Kidney glomerular epithelial cell (primary cell): ENCODE measurements around the gene SFXN5.
"Not testable (repeated sequence)": the region's sequence is repeated elsewhere in the genome, so short reads cannot be mapped to it uniquely, and the experiment has no call there.

Source experiments
- DNase-seq: peaks from one replicate; lab custom pipeline; 2025; lab: John Stamatoyannopoulos, UW

SFXN5 gene, protein sequence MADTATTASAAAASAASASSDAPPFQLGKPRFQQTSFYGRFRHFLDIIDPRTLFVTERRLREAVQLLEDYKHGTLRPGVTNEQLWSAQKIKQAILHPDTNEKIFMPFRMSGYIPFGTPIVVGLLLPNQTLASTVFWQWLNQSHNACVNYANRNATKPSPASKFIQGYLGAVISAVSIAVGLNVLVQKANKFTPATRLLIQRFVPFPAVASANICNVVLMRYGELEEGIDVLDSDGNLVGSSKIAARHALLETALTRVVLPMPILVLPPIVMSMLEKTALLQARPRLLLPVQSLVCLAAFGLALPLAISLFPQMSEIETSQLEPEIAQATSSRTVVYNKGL

DNA sequence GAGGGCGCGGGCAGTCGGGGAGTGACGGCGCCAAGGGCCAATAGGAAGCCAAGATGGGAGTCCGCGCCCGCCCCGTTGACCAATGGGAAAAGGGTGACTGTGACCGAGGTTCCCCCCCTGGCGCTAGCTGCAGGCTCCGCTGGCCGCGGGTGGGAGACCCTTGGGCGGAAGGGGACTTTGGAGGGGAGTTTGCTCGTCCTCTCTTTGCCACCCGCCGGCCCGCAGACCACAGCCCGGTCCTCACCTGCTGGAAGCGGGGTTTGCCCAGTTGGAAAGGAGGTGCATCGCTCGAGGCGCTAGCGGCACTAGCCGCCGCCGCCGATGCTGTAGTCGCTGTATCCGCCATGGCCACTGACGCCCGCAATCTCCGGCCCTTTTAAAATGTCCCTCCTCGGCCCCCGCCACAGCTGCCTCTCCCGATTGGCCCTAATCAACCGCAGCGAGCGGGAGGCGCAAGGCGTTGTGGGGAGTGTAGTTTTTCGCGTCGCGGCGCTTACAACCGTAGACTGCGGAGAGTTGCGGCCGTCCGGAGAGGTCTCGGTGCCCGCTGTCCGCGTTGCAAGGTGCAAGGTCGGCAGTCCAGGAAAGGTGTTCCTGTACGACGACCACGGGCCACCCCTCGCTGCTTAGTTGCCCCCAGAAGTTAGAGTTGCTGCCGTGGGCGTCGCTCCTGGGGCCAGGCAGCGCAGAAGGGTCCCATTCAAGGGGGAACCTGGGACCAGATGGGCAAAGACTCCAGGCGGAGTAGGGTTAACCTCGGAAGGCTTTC is at the start of gene SFXN5:
TSS of gene SFXN5 (minus strand) at position 353 of the 769 bp plus-strand sequence. CDS start at position 346, 7 bp downstream.
- peak; percentile 89 for DNase-seq

DNA sequence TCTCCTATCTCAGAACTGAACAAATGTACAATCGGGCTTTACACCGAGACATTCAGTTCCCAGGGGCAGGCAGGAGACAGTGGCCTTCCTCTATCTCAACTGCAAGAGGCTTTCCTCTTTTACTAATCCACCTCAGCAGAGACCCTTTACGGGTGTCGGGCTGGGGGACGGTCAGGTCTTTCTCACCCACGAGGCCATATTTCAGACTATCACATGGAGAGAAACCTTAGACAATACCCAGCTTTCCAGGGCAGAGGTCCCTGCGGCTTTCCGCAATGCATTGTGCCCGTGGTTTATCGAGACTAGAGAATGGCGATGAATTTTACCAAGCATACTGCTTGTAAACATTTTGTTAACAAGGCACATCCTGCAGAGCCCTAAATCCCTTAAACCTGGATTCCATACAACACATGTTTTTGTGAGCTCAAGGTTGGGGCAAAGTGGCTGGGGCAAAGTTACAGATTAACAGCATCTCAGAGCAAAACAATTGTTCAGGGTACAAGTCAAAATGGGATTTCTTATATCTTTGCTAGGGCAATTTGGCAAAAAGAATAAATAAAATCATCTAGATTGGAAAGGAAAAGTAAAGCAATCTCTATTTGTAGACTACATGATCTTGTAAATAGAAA is 48.2 kb upstream of the SFXN5 start:
- DNase-seq, result not testable (repeated sequence)

DNA sequence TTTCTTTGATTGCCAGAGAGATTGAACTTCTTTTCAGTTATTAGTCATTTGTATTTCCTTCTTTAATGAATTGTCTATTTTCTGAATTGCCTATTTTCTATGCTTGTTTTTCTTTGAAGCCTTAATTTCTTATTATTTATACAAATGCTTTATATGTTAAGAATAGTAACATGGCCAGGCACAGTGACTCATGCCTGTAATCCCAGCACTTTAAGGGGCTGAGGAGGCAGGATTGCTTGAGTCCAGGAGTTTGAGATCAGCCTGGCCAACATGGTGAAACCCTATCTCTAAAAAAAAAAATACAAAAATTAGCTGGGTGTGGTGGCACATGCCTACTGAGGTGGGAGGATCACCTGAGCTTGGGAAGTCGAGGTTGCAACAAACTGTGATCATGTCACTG is 45.9 kb upstream of the SFXN5 start:
- no peak for DNase-seq

DNA sequence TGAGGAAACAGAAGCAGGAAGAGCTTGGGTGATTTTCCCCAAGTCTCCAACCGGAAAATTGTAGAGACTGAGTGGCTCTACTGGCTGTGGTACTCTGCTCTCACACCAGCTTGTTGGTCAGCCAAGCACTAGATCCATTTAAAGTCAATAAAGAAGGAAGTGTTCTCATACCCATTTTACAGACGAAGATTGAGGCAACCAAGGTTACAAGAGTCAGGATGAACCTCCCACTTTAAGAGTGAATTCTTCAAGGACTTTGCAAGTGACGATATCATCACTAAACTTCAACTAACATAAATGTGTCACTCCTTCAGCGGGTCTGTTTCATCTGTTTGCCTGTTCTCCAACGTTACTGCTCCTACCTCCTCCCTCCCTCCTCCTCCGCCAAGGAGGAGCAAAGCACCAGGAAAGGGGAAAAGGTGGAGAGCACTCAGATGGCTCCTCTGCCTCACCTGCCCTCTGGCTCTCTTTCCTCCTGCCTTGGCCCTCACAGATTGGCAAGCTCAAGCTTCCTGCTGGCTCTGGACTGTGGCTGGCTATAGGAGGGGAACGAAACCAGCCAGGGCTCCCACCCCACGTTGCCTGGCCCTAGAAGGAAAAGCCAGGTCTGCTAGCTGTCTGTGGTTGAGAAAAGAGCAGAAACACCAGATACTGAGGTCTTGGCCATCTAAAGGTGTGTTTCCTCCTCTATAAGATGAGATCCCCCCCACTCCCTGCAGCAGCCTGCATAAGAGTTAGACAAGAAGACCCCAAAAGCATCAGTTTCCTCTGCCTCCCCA is 44.9 kb upstream of the SFXN5 start:
- no peak for DNase-seq

DNA sequence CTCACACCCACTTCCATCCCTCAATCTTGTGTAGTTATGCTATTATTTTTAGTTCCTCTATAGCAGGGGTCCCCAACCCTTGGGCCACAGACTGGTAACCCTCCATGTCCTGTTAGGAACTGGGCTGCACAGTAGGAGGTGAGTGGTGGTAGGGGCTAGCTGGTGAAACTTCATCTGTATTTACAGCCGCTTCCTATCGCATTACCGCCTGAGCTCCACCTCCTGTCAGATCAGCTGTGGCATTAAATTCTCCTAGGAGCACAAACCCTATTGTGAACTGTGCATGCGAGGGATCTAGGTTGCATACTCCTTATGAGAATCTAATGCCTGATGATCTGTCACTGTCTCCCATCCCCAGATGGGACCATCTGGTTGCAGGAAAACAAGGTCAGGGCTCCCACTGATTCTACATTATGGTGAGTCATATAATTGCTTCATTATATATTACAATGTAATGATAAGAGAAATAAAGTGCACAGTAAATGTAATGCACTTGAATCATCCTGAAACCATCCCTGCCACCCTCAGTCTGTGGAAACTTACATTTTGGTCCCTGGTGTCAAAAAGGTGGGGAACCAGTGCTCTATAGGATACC is 42.9 kb upstream of the SFXN5 start:
- DNase-seq, result no peak

DNA sequence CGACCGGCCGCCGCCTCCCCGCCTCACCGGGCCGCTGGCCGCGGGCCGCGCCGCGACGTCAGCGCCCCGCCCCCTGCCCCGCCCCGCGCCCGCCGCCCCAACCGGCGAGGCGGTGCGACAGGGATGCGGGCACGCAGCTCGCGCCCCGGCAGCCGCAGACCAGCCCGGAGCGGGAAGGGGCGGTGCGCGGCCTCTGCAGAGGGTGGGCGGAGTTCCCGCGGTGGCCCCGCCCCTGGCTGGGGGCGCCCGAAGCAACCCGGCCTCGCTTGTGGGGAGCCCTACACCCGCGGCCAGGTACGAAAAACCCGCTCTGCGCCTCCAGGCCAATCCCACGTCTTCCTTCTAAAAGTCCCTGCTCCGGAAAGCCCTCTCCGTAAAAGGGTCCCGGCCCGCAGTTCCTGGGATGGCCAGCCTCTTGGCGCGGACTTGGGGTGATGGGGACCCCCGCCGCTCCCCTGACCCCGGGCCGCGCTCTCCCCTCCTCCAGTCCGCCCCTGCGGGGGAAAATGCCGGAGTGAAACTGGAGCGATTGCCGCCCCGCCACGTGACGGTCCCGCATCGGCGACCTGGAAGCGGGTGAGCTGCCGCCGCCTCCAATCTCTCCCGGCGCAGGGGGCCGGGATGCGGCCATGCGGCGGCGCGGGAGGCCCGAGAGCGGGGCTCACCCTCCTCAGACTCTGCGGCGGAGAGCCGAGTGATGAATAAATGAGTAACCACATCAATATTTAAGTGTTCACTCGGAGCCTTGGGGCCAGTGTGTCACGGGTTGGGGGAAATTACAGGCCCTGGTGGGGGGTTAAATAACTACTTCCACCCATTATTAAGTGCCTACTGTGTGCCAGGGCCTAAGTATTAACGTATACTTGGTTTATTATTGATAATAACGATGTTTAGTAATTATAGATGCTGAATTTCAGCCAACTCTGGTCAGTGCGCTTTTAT is 41.7 kb upstream of the SFXN5 start, which contains the start of gene RAB11FIP5:
TSS of gene RAB11FIP5 (minus strand) at position 36 of the 942 bp plus-strand sequence. CDS start 171 bp downstream, outside the sequence.
- DNase-seq, result peak; percentile 64

DNA sequence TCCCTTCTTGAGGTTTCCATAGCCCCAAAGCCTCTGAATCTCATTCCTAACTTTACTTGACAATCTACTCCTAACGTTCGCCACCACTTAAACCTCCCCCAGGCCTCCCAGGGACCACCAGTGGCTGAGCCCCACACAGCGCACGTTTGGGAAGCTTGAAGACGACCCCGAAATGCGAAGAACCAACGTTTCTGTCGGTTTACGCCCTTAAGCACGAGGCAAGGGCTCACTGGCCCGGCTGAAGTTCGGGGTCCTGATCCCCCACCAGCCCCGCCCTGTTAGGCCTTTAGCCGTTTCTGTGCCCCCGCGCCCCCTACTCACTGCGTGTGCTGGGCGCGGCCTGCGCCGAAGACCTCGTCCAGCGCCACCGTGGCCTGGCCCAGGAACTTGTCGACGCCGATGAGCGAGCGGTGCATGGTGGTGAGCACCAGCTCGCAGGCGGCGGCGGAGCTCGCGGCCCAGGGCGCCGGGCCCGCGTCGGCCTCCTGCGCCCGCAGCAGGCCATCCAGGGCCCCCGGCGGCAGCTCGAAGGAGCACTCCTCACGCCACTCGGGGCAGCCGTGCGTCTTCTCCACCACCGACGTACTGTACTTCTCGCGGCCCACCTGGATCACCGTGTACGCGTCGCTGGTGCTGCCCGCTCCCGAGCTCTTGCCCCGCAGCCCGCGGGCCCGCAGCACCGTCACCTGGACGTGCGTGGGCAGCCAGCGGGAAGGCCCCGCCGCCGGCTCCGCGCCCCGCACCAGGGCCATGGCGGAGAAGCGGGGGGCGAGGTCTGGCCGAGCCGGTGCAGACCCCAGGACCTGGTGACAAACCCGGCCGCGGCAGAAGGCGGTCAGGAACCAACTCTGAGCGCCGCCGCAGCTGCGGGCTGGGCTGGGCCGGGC is 40.8 kb upstream of the SFXN5 start:
- no peak for DNase-seq

DNA sequence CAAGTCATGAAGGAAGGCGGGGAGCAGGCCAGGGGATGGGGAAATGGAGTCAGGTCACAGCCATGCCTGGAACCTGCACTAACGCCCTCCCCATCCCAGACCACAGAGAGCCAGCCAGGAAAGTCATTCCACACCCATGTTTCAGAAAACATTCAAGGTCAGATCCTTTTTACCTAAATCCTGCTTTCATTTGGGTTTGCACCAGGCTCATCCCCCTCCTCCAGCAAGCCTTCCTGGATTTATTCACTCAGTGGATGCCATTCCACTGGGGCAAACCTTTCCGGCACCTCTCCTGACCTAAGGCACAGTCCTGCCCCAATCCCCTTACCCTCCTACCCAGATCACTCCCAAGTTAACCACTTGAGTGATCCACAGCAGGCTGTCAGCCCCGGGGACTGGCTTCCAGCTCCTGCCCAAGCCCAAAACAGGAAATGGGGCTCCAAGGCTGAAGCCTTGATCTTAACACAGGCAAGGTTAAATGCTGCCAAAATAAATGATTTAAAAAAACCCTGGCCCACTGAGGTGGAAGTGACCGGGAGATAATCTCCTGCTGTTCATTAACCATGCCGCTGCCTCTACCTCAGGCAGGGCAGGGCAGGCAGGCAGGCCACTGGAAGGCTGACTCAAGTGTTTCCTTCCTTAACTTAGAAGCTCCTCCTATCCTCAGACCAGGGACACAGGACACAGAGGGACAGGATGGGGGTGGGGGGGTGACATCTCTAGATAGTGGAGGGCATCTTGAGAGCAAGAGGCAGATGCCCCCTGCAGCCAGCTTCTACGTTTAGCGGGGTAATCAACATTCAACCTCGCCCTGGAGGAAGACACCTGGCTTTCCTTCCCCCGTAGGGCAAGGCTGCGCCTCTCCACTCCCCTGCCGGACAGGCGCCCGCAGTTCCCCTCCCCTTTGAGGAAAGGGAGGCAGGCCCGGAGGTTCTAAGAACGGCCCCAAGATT is 39.8 kb upstream of the SFXN5 start:
- peak; percentile 44 for DNase-seq

DNA sequence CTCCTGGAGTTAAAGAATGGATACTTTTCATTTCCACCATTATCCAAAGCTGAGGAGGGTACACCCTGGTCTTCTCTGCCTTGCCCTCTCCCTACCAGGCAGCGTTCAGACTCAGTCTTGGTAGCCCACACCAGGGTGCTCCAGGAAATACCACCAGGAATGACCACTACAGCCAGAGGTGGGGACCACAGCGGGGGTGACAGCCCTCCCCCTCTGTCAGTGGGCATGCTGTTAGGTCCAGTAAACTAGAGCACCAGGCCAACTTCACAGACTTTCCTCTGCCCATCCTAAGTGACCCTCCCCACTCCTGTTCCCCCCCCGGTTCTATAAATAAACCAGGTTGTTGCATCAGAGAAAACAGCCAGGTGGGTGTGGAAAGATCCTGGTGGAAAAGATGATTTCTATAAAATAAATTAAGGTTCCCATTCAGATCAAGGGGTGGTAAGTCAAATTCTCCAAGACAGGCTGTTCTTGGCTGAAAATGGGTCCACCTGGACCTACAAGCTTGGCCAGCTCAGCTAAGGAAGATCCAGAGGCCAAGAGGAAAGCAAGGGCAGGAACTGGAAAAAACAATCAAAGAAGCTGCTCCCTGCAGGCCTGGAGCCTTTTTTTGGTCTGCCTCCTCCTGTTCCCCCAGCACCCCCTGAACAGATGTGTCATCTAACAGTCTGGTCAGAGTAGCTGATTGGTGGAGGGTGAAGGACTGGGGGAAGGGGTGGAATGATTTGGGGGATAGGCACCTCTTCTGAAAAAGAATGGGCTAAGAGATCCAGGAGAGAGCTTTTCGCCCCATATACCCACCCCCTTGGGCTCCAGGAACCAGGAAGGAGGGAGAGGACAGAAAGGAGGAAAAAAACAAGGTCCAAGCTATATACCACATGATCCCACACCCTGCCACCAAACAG is 38.9 kb upstream of the SFXN5 start:
- DNase-seq, result no peak

DNA sequence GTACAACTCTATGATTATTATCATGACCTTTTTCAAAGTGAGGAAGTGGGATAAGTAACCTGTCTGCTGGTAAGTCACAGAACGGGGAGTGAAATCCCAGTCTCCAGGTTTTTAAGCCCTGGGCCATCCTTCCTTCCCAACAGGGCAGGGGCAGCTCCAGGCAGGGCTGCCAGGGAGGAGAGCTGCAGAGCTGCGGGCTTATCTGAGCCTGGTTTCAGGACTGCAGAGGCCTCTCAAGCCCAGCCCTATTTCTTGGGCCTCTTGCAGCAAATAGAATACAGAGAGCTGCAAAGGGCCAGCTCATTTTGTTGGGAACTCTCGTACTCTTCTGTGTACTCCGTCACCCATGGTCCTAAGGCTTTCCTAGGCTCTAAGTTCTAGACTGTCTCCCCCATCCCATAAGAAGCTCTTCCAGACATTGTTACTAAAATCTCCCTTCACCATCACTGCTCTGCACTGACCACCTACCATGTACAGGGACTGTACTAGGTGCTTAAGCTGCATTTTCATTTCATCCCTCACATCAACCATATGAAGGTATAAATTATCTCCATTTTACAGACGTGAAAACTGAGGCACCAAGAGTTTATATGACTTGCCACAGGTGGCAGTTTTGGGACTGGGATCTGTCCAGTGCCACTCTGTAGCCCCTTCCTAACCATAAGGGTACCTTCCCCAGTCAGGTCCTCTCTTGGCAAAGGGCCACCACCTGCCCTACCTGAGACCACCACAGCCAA is 38.1 kb upstream of the SFXN5 start:
- DNase-seq, result no peak

DNA sequence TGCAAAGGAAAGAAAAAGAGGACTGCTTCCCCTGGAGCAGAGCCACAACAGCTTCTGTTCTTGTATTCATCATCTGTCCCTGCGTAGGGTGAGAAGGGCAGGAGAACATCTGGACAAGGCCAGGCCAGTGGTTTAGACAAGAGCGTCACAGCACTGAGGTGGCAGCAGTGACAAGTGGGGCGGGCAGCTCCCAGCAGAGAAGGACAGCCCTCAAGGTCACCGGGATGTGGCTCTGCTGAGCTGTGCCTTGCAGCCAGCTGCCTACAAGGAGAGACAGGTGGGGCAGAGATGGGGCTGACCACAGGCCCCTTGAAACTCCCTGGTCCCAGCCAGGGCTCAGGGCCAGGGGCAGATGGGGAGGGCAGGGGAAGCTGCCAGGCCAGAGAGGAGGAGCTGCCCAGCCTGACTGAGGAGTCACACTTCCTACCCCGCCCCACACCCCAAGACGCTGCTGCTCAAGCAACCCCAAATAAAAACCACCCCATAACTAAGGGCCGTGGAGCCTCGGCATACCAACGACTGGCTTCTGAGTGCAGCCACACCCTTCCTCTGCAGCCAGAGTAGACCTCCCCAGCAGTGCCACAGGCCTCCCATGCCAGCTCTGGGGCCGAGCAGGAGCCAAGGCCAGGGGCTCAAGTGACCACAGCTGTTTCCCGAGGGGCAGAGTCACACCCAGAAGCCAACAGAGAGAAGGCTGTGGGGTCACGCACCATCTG is 35.9 kb upstream of the SFXN5 start:
- DNase-seq, result no peak

DNA sequence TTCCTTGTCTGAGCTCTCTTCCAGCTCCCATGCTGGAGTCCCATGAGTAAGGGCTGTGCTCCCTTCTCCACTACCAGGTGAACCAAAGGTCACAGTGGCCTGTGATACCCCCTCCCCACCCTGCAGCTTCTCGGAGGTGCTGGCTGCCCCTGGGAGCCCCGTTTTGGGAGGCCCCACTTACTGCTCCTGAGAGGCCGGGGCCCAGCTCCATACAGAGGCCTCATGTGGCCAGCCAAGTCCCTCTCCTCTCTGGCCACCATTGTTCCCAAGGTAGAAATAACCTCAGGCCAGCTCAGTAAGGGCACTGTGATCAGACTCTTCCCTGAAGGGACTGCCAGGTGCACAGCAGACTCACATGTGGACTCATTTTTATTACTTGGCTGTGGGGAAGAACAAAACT is 35.3 kb upstream of the SFXN5 start:
- no peak for DNase-seq

DNA sequence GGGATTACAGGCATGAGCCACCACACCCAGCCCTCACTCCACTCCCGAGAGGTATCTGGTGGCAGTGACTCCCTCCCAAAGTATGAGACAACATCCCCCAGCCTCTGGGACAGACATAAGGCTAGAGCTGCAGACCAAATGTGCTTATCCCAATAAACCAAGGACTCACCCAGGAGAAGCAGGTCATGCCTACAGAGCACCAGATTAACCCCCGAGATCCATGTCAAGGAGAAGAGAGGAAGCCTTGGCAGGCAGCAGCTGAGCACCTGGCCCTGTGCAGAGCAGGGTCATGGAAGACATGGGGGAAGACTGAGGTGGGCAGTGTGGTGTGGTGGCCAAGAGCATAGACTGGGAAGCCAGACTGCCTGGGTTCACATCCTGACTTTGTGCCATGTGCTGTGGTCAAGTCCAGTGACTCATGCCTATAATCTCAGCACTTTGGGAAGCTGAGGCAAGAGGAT is 34.0 kb upstream of the SFXN5 start:
- no peak for DNase-seq

DNA sequence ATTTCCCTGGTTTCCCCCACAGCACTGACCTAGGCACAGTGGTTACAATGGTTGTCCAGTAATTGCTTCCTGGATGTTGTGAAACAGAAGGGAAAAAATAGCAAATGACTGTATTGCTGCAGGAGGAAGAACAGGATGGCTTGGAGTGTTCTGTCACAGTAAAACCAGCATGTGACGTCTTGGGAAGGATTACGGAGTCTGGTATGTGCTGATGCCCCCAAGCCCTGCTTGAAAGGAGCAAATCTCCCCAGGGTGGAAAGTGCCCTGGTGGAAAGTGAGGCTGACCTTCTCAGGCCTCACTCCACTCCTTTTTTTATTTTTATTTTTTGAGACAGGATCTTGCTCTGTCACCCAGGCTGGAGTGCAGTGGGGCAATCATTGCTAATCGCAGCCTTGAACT is 33.4 kb upstream of the SFXN5 start:
- no peak for DNase-seq

DNA sequence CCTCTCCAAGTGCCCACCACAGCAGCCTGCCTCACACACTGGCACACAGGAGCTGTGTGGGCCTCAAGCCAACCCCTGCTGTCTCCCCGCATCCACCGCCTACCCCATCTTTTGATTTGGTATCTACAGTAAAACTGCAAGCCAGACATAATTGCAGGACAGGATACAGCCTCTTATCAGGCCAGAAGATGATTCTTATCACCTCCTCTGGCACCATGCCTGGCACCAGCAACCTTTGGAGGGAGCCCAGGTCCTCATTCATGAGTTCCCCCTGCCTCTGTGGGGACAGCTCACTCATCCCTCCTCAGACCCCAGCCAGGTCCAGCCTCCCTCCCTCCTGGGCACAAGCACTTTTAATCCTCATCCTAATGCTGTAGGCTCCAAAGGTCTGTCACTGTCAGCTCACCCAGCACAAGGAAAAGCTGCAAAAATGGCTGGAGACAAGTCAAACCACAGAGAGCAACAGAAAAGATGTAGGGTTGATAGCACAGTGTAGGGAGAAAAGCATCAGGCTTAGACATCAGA is 31.6 kb upstream of the SFXN5 start:
- DNase-seq, result no peak
